Measurements from ENCODE around the gene NDST3. TPM values are rescaled to one million over a fixed set of nuclear protein-coding genes. Genes with fewer than 3 reads are reported as not detected.

The NDST3 gene
- total RNA-seq, 4 donors from 2014 or later: 0.98 to 11.6 (median 4.9) TPM

- peaks cover 0 to 15% (median 0%) of the 10 kb centered on the region in 4 donors for H3K4me1 ChIP-seq
- no peaks in the 10 kb centered on the region for H3K36me3 ChIP-seq
- no peak for DNase-seq (ENCODE audit: low spot score in 2 of 2)
- H3K9me3 ChIP-seq: no peaks in the 10 kb centered on the region
- no peak overlapping the region for H3K27ac ChIP-seq
- peaks cover 0 to 9% of the 10 kb centered on the region in 2 donors for H3K27me3 ChIP-seq
- WGBS, 2 donors: 84 to 85% methylated on average over 1 of the region's 1 CpG
- no peak overlapping the region for H3K4me3 ChIP-seq
- TF ChIP-seq CTCF (IDR thresholded peaks at IDR 0.05): no peak
- TF ChIP-seq EP300 (IDR thresholded peaks at IDR 0.05): no peak
- no peak for TF ChIP-seq POLR2A (IDR thresholded peaks at IDR 0.05)
Measured at GRCh38 chr4:118029224-118029623, 5.1 kb upstream of the NDST3 start.

- Histone ChIP-seq H3K27ac (no peak overlapping the region), H3K27me3 (peaks cover 0 to 9% of the 10 kb centered on the region in 2 donors), H3K9me3 (no peaks in the 10 kb centered on the region), H3K4me3 (peak overlapping the region in 2 of 4 donors; percentile 48 to 68), H3K4me1 (peaks cover 0 to 15% (median 0%) of the 10 kb centered on the region in 4 donors), H3K36me3 (no peaks in the 10 kb centered on the region)
- TF ChIP-seq CTCF (IDR thresholded peaks at IDR 0.05) (no peak), POLR2A (IDR thresholded peaks at IDR 0.05) (no peak), EP300 (IDR thresholded peaks at IDR 0.05) (no peak)
- WGBS, 2 donors: 70 to 86% methylated on average over 2 of the region's 2 CpGs
- no peak for DNase-seq (ENCODE audit: low spot score in 2 of 2)
Measured at GRCh38 chr4:118032691-118033090, 1.6 kb upstream of the NDST3 start.

- Histone ChIP-seq H3K4me3 (peak overlapping the region; percentile 44 to 68 (median 52)), H3K4me1 (peaks cover 0 to 15% (median 0%) of the 10 kb centered on the region in 4 donors), H3K36me3 (no peaks in the 10 kb centered on the region), H3K27ac (peak overlapping the region in 3 of 4 donors; percentile 64 to 74 (median 65)), H3K9me3 (no peaks in the 10 kb centered on the region), H3K27me3 (peaks cover 0 to 9% of the 10 kb centered on the region in 2 donors)
- WGBS, 2 donors: 1 to 2% methylated on average over 40 to 49 of the region's 100 CpGs
- DNase-seq (ENCODE audit: low spot score in 2 of 2): no peak
- TF ChIP-seq EP300 (IDR thresholded peaks at IDR 0.05) (no peak), CTCF (IDR thresholded peaks at IDR 0.05) (no peak), POLR2A (IDR thresholded peaks at IDR 0.05) (no peak)
Measured at GRCh38 chr4:118033148-118034052, 886 bp upstream of the NDST3 start.

- Histone ChIP-seq H3K36me3 (no peaks in the 10 kb centered on the region), H3K27me3 (peaks cover 0 to 9% of the 10 kb centered on the region in 2 donors), H3K27ac (no peak overlapping the region), H3K4me3 (no peak overlapping the region), H3K9me3 (no peaks in the 10 kb centered on the region), H3K4me1 (peaks cover 0 to 15% (median 0%) of the 10 kb centered on the region in 4 donors)
- TF ChIP-seq EP300 (IDR thresholded peaks at IDR 0.05): no peak
- TF ChIP-seq CTCF (IDR thresholded peaks at IDR 0.05): no peak
- no peak for TF ChIP-seq POLR2A (IDR thresholded peaks at IDR 0.05)
- WGBS, 2 donors: 76 to 85% methylated on average over 1 of the region's 1 CpG
- no peak for DNase-seq (ENCODE audit: low spot score in 2 of 2)
Measured at GRCh38 chr4:118035309-118035708, 1.0 kb downstream of the NDST3 start.

GRCh38 chr4:118036336-118036735, 2.0 kb downstream of the NDST3 start:
- Histone ChIP-seq H3K9me3 (no peaks in the 10 kb centered on the region), H3K4me3 (no peak overlapping the region), H3K27me3 (peaks cover 0 to 9% of the 10 kb centered on the region in 2 donors), H3K4me1 (peaks cover 0 to 15% (median 0%) of the 10 kb centered on the region in 4 donors), H3K27ac (no peak overlapping the region), H3K36me3 (no peaks in the 10 kb centered on the region)
- TF ChIP-seq CTCF (IDR thresholded peaks at IDR 0.05): no peak
- TF ChIP-seq POLR2A (IDR thresholded peaks at IDR 0.05): no peak
- TF ChIP-seq EP300 (IDR thresholded peaks at IDR 0.05): no peak
- 80 to 83% methylated on average over 2 of the region's 2 CpGs for WGBS, 2 donors
- DNase-seq (ENCODE audit: low spot score in 2 of 2): no peak

All from tibial nerve (tissue), 4 donors.